Ramos (cell line): ENCODE measurements around the gene SLC35F3.
"Not testable (repeated sequence)": the region's sequence is repeated elsewhere in the genome, so short reads cannot be mapped to it uniquely, and the experiment has no call there.

Source experiments
- in situ Hi-C: fragments of 300-500 bp; cut with MboI; formaldehyde crosslinking; loops from one replicate; pipeline ENCODE4 v1.14.3; 2022; ENCODE audit warnings: low sequenced_read_pairs; ENCODE audit not compliant: unreplicated experiment

SLC35F3 gene

DNA sequence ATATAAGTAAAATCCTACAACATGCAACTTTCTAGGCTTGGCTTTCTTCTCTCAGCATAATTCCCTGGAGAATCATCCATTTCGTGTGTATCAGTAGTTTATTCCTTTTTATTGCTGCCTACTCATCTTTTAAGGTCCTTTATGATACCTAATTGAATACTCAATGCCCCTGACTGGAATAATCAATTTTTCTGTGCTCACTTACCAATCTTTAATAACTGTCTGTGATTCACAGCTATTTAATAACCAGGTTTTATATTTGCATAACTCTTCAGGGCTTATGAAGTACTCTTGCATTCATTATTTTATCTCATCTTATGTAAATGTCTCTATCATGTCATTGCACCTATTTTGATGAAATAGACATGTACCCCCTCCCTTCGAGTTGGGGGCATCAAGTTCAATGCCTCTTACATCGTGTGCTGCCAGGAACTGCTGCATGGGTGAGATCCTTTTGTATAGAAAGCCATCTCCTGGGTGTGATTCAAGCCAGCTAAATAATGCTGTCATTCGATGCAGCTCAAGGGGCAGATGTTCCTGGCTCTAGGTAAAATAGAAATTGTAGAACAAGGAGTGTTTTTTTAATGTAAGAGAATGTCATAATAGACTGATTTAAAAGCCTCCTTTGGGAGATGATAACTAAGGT lies 222.7 kb downstream of the SLC35F3 start:
- in situ Hi-C loops: loop anchor here (10.0 kb wide), 1 partner anchor 178 kb away; no protein-coding TSS in a partner anchor

DNA sequence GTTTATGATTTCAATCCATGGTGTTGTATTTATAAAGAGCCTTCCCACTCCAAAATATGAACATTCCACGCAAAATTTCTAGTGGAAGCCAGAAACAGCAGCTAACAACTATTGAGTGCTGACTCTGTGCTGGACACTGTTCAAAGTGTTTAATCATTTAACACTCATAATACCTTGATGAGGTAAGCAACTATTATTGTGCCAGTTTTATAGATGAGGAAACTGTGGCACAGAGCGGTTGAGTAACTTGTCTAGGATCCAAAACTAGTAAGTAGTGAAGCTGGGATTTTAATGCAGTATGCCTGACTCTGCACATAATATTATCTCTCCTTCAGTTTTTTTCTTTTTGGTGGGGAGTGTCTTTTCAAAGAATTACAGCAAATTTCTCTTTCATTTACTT lies 228.3 kb downstream of the SLC35F3 start:
- in situ Hi-C loops: no loop called here

DNA sequence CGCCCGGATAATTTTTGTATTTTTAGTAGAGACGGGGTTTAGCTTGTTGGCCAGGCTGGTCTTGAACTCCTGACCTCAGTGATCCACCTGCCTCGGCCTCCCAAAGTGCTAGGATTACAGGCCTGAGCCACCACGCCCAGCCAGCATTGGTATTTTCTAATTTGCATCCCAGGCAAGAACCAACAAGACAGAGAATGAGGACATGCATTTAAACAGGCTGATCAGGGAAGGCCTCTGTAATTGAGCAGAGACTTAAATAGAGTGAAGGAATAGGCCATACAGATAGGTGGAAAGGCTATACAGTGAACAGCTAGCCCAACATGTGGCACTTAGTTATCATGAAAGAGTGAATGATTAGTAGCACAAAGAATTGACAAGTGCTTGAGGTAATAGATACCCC lies 230.4 kb downstream of the SLC35F3 start:
- in situ Hi-C loops: no loop called here

DNA sequence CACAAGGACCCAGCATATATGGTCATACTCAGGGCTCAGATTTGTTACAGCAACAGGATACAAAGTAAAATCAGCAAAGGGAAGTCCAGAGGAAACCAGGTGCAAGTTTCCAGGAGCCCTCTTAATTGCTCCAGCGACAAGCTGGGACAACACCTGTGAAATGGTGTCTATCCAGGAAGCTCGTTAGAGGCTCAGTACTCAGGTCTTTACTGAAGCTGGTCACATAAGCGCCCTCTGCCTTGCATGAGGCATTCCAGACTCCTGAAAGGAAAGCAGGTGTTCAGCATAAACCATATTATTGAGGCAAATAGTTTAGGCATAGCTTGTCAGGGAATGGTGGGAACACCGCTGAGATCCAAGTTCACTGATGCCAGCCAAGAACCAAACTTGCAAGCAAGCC lies 231.0 kb downstream of the SLC35F3 start:
- in situ Hi-C loops: no loop called here

DNA sequence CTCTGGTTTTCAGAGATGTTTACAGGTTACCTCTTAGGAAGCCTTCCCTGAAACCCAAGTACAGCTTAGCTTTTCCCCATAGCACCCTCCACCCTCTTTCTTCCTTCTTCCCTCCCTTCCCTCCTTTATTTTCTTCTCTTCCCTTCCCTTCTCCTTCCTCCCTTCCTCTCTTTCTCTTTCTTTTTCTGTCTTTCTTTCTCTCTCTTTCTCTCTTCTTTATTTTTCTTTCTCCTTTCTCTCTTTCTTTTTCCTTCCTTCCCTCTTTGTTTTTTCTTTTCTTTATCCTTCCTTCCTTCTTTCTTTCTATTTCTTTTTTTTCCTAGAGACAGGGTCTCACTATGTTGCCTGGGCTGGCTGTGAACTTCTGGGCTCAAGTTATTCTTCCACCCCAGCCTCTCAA lies 231.6 kb downstream of the SLC35F3 start:
- in situ Hi-C loops: no loop called here

DNA sequence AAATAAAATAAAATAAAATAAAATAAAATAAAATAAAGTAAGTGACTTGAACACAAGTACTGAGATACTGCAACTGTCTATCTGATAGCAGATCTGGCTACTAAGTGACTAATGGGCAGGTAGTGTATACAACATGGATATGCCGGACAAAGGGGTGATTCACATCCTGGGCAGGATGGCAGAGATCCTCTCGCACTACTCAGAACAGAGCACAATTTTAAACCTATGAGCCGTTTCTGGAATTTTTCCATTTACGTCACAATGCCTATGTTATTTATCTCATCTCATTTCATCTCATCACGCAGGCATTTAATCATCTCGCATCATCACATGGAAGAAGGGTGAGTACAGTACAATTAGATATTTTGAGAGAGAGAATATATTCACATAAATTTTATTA lies 235.5 kb downstream of the SLC35F3 start:
- in situ Hi-C loops: no loop called here

DNA sequence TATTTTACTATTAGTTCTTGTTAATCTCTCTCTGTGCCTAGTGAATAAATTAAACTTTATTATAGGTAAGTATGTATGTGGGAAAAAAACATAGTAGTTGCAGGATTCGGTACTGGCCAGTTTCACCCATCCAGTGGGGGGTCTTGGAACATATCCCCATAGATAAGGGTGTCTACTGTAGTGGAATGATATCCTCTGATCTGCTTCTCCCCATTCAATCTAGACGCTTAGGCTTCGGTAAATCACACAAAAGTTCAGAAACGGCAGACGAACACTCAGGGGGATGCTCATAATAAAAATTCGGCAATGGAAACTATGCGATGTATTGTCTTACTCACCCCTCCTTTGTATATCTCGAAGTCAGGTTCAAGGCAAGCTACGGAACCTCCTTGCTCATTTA lies 235.9 kb downstream of the SLC35F3 start:
- in situ Hi-C loops: no loop called here

DNA sequence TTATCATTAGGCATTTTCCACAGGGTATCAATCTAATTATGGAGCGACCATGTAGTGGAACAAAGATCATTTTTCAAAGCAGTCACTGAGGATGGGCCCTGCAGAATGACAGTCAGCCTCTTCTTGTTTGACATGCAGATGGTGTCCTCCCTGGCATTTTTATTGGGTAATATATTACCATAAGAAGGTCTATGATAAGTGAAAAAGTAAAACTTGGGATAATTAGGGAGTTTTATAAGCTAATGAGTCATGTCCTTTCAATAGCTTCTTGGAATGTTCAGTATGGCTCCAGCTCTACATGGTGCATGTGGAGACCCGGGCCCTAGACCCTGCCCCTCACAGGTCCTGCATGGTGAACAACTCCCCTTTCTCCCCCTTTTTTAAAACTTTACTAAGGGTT lies 236.5 kb downstream of the SLC35F3 start:
- in situ Hi-C loops: no loop called here

DNA sequence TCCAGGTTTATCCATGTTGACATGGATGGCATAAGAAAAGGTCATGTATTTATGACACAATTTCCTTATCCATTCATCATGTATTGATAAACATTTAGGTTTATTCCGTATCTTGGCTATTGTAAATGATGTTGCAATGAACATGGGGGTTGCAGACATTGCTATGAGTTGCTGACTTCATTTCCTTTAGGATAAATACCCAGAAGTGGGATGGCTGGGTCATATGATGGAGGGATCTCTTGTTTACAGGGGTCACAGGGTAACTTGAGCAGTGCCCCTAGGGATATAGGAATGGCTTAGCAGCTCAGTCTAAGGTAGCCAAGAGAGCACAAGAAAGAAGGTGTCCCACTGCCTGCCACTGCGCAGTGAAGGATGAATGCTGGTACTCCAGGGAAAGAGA lies 239.2 kb downstream of the SLC35F3 start:
- in situ Hi-C loops: no loop called here

DNA sequence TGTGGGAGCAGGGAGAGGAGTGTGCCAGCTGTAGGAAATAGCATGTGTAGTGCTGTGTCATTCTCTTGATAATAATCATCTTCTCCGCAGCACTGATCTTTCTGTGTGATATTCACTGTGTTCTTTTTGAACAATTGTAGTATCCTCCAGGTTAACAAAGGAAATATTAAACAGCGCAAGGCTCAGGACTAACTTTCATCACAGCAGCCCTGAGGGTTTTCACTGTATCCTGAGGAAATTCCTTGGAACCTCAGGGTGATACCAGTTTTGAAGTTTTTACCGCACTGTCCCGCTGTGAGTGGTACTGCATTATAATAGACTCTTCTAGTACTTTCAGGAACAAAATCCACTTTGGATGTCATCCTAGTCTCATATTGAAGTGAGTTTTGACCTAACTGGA lies 240.4 kb downstream of the SLC35F3 start:
- in situ Hi-C loops: no loop called here

DNA sequence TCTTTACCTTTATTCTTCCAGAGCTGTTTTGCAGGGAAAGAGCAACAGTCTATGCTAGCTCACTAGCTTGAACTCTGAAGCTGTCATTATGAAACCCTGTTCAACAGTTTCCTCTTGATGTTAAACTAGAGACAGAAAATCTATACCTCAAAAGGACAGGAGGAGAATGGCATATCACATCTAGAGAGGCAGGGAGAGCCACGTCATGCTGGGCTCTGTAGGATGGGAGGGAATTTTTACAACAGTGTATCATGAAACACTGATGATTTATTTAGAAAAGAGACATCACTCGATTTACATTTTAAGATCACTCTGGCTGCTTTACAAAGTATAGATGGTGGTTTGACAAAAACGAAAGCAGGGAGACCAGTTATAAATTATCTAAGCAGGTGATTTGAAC lies 243.9 kb downstream of the SLC35F3 start:
- in situ Hi-C loops: no loop called here

DNA sequence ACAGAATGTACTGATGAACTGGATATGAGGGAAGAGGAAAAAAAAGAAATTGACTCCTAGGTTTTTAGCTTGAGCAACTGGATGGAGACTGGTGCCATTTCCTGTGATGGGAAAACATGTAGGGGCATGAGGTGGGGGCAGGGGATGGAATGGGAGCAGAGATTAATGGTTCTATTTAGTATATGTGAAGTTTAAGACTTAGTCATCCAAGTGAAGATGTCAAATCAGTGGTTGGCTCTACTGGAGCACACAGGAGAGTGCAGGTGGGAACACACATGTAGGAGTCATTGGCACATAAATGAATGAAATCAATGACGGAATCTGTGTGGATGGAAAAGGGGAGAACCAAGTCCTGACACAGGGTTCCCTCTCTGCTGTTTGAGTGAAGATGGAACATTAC lies 244.3 kb downstream of the SLC35F3 start:
- in situ Hi-C loops: no loop called here

DNA sequence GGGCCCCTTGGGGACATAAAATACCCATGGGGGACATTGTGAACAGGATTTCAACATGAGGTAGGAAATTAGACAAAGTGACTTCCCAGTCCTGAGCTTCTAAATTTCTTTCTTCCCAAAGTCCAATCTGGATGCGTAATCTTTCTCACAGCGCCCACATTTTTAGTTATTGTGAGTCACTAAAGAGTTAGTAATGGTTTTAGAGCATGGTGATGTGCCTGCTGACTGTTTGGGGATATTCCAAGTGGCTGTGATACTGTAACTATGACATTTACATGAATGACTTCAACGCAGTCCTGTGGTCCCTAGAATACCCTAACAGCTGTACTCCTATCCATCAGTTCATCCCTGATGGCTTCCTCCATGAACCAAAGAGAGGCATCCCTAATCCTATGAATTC lies 244.7 kb downstream of the SLC35F3 start:
- in situ Hi-C loops: no loop called here

DNA sequence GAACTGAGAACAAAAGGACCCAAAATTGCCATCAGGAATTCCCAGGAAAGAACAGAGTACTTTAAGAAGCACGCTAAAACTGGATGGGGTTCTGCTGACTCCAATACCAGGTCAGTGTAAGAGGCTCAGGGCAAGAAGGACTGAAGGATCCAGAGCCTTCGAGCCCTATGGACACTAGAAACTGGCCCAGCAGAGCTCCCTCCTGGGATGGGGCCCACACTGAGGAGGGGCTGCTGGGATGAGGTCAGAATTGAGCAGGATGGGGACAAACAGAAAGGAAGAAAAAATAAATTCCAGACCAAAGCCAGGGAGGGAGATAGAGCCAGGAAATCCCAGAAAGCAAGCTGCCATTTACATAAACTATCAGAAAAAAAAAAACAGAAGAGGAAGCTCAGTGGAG lies 246.4 kb downstream of the SLC35F3 start:
- in situ Hi-C loops: no loop called here

DNA sequence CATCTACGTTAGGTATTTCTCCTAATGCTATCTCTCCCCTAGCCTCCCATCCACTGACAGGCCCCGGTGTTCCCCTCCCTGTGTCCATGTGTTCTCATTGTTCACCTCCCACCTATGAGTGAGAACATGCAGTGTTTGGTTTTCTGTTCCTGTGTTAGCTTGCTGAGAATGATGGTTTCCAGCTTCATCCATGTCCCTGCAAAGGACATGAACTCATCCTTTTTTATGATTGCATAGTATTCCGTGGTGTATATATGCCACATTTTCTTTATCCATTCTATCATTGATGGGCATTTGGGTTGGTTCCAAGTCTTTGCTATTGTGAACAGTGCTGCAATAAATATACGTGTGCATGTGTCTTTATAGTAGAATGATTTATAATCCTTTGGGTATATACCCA lies 247.9 kb downstream of the SLC35F3 start:
- in situ Hi-C loops: not testable (repeated sequence)

DNA sequence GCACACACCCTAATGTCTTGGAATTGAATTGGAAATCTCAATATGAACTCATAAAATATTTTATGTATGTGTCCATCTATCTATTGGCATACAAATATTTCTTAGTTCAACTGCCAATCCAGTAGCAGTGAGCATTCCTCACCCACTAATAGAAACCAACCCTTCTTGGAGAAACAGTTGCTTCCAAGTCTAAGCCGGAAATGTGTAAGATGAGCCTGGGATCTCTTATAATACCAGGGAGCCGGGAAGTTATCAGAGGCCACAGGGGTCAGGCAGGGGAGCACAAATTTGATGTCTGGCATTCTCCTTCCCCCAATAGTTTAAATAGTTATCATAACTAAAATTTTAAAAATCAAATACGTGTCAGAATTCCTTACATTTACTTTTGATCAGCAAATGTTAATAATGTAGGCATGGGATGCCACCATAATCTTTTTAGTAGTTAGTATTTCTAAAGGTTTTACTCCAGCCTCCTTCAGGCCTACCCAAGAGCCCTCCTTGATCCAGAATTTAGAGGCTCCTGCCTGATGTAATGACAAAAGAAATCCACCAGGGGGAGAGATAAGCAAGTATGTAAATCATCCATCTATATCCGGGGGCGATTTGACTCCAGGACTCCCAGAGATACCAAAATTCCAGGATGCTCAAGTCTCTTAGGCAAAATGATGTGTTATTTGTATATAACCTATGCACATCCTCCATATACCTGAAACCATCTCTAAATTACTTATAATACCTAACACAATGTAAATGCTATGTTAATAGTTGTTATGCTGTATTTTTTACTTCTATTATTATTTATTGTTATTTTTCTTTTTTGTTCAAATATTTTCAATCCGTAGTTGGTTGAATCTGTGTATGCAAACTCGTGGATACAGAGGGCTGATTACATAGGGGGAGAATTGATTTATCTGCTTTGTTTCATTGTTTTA lies 250.1 kb downstream of the SLC35F3 start:
- in situ Hi-C loops: no loop called here

DNA sequence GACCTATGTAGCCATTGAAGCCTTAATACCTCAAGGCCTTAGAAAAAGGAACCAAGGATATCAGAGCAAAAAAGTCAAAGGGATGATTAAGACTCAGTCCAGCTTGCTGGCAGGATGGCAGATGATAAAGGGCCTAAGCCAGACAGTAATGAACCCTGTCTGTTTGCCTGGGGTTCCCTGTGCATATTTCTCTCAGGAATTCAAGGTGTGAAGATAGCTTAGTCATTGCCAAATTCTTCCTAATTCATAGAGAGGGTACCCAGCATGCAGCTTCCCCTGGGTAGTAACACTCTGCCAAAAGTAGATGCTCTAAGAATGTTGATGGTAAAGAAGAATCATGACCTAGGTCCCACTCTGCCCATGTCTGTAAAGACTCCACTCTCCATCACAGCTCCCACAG lies 258.2 kb downstream of the SLC35F3 start:
- in situ Hi-C loops: no loop called here

DNA sequence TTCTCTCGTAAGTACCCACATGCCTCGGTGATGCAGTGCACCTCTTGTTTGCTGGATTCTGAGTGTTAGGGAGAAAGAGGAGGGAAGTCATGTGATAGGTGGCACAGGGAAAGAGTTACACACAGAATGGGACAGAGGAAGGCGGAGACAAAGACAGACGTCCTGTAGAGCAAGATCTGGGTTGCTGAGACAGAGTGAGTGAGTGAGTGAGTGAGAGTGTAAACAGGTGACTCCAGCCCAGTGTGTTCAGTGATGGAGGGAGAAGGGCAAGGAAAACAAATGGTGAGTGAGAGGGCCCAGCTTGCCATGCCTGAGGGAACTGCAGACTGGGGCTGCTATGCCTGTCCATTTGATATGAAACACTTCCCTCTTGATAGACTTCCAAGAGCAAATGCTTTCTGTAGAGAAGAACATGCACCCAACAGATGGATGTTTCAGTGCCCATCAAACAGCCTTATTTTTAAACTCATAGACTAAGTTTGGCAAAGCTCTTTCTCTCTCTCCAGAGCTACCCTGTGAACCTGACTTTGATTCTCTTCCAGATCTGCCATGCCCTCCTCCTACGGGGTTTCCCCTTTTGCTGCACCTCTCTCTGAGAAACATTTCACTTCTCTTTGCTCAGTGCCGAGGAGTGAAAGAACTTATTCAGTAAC lies 258.9 kb downstream of the SLC35F3 start:
- in situ Hi-C loops: no loop called here

DNA sequence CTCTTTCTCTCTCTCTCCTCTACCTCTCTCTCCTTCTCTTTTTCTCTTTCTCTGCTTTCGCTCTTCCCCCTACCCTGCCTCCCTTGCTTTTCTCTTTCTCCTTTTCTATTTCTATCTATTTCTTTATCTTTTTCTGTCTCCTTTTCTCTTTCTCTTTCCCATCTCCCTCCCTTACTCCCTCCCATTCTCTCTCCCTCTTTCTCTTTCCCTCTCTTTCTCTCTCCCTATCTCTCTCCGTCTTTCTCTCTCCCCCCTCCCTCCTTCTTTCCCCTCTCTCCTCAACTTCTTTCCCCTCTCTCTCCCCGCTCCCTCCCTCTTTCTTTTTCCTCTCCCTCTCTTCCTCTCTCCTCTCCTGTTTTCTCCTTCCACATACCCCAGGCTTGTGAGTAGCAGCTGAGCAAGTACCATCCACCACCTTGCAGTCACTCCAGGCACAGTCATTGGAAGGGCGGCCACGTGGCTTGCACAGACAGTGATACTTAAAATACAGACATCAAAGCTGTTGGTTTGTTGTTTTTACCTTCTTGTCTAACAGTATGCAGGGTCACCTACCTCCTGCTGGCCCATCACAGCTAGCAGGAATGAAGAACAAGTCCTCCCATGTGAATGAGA lies 259.7 kb downstream of the SLC35F3 start:
- in situ Hi-C loops: no loop called here

DNA sequence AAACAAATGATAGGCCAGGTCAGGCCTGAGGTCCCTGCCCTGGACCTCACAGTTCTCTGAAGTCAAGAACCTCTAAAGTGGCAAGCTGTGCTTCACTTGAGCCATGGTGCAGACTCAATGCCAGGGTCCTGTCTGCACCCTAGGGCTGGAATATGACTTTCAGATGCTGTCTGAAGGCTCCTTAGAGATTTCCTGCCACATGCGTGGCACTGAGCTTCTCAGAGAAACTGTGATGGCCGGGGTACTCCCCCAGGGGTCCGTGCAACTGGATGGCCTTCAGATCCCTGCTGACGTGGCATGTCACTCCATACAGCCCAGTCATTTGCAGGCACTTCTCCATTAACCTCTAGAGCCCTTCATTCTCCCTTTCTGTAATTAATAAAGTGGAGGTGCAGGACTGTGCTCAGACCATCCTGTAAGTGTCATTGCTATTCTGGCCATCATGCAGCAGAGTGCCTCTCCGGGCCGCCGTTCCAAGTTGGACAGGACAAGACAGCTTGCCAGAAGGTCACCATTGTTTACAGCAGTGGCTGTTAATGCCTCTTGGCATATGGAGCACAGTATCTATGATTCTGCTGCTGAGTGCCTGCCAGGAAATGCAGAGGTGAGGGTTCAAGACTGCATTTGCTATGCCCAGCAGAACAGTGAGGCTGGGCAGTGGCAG lies 263.7 kb downstream of the SLC35F3 start:
- in situ Hi-C loops: no loop called here
